Memory B cell (primary cell): ENCODE data around the gene PUM1.
A peak's percentile ranks its signal among the peaks of the same experiment; 100 is the strongest.
"Not testable (repeated sequence)": the region's sequence is repeated elsewhere in the genome, so short reads cannot be mapped to it uniquely, and the experiment has no call there.

Experiments
- ATAC-seq: fragments of 150-1000 bp; cut with Tn5 transposase; 2 replicates; pipeline ENCODE4 v1.10.0; 2021; ENCODE audit warnings: low read depth, mild to moderate bottlenecking, moderate library complexity
- DNase-seq, 2 donors: peaks; one replicate each; pipeline ENCODE4 v3.0.0; 2022; ENCODE audit warnings: low spot score in 2 of 2
- H3K27ac Mint-ChIP-seq: one replicate; pipeline ENCODE4 v1.8.0; 2022; ENCODE audit warnings: mild to moderate bottlenecking, moderate library complexity, mixed read lengths
- H3K27me3 Mint-ChIP-seq: one replicate; pipeline ENCODE4 v1.8.0; 2022; ENCODE audit warnings: mixed read lengths
- H3K36me3 Mint-ChIP-seq: one replicate; pipeline ENCODE4 v1.8.0; 2022; ENCODE audit warnings: mild to moderate bottlenecking, mixed read lengths
- H3K4me1 Mint-ChIP-seq: one replicate; pipeline ENCODE4 v1.8.0; 2022; ENCODE audit warnings: mixed read lengths
- H3K4me3 Mint-ChIP-seq: one replicate; pipeline ENCODE4 v1.8.0; 2022; ENCODE audit warnings: mild to moderate bottlenecking, moderate library complexity, mixed read lengths
- H3K9me3 Mint-ChIP-seq: one replicate; pipeline ENCODE4 v1.8.0; 2022; ENCODE audit warnings: mixed read lengths

The PUM1 gene

GRCh38 chr1:30982937-30983336, 82.6 kb downstream of the PUM1 start:
- Mint-ChIP-seq H3K27me3 (no peaks in the 10 kb centered on the region), H3K9me3 (no peaks in the 10 kb centered on the region), H3K27ac (peak overlapping the region; percentile 81), H3K4me3 (no peak overlapping the region), H3K36me3 (peaks cover 25% of the 10 kb centered on the region), H3K4me1 (peaks cover 5% of the 10 kb centered on the region)
- ATAC-seq = peak; percentile 72
- DNase-seq = no peak

GRCh38 chr1:30982431-30982830, 83.1 kb downstream of the PUM1 start:
- Mint-ChIP-seq H3K27me3 (no peaks in the 10 kb centered on the region), H3K4me1 (peaks cover 7% of the 10 kb centered on the region), H3K9me3 (no peaks in the 10 kb centered on the region), H3K27ac (peak overlapping the region; percentile 81), H3K4me3 (no peak overlapping the region), H3K36me3 (peaks cover 25% of the 10 kb centered on the region)
- DNase-seq (no peak), ATAC-seq (no peak)

- Mint-ChIP-seq H3K27ac (no peak overlapping the region), H3K36me3 (peaks cover 32% of the 10 kb centered on the region), H3K4me1 (peaks cover 18% of the 10 kb centered on the region), H3K4me3 (no peak overlapping the region), H3K27me3 (no peaks in the 10 kb centered on the region), H3K9me3 (no peaks in the 10 kb centered on the region)
- DNase-seq (no peak), ATAC-seq (no peak)
These were observed 84.3 kb downstream of the PUM1 start for GRCh38 chr1:30981172-30981571.

- no peaks in the 10 kb centered on the region for H3K27me3 Mint-ChIP-seq
- no peak for ATAC-seq
- DNase-seq = no peak
- peaks cover 40% of the 10 kb centered on the region for H3K36me3 Mint-ChIP-seq
- H3K9me3 Mint-ChIP-seq = no peaks in the 10 kb centered on the region
- H3K4me1 Mint-ChIP-seq = peaks cover 19% of the 10 kb centered on the region
- H3K4me3 Mint-ChIP-seq = no peak overlapping the region
- peak overlapping the region; percentile 85 for H3K27ac Mint-ChIP-seq
These were observed 88.0 kb downstream of the PUM1 start for GRCh38 chr1:30977511-30977910.

- H3K4me3 Mint-ChIP-seq = no peak overlapping the region
- no peak for DNase-seq
- no peaks in the 10 kb centered on the region for H3K27me3 Mint-ChIP-seq
- H3K36me3 Mint-ChIP-seq = peaks cover 39% of the 10 kb centered on the region
- H3K4me1 Mint-ChIP-seq = peaks cover 17% of the 10 kb centered on the region
- no peaks in the 10 kb centered on the region for H3K9me3 Mint-ChIP-seq
- no peak for ATAC-seq
- peak overlapping the region; percentile 85 for H3K27ac Mint-ChIP-seq
These were observed 88.4 kb downstream of the PUM1 start for GRCh38 chr1:30977105-30977504.

GRCh38 chr1:30976143-30976542, 89.4 kb downstream of the PUM1 start:
- peaks cover 38% of the 10 kb centered on the region for H3K36me3 Mint-ChIP-seq
- no peak overlapping the region for H3K4me3 Mint-ChIP-seq
- peaks cover 19% of the 10 kb centered on the region for H3K4me1 Mint-ChIP-seq
- H3K27ac Mint-ChIP-seq = peak overlapping the region; percentile 85
- no peak for DNase-seq
- no peaks in the 10 kb centered on the region for H3K9me3 Mint-ChIP-seq
- H3K27me3 Mint-ChIP-seq = no peaks in the 10 kb centered on the region
- ATAC-seq = peak; percentile 68

- H3K36me3 Mint-ChIP-seq = peaks cover 35% of the 10 kb centered on the region
These were observed 90.3 kb downstream of the PUM1 start for GRCh38 chr1:30975217-30975616.

GRCh38 chr1:30974536-30974935, 91.0 kb downstream of the PUM1 start:
- Mint-ChIP-seq H3K27me3 (no peaks in the 10 kb centered on the region), H3K4me1 (peaks cover 19% of the 10 kb centered on the region), H3K4me3 (no peak overlapping the region), H3K27ac (no peak overlapping the region), H3K9me3 (no peaks in the 10 kb centered on the region), H3K36me3 (peaks cover 31% of the 10 kb centered on the region)
- DNase-seq = no peak
- ATAC-seq = no peak

More at GRCh38 chr1:30975217-30975616, 90.3 kb downstream of the PUM1 start:
- Mint-ChIP-seq H3K27me3 (no peaks in the 10 kb centered on the region), H3K4me3 (no peak overlapping the region), H3K4me1 (peaks cover 19% of the 10 kb centered on the region), H3K27ac (no peak overlapping the region), H3K9me3 (no peaks in the 10 kb centered on the region)
- ATAC-seq (no peak), DNase-seq (no peak)

- Mint-ChIP-seq H3K36me3 (peaks cover 34% of the 10 kb centered on the region), H3K4me1 (peaks cover 16% of the 10 kb centered on the region)
- not testable (repeated sequence) for DNase-seq, H3K27ac Mint-ChIP-seq, ATAC-seq, H3K9me3 Mint-ChIP-seq, H3K4me3 Mint-ChIP-seq, H3K27me3 Mint-ChIP-seq
These were observed 93.2 kb downstream of the PUM1 start for GRCh38 chr1:30972349-30972748.

GRCh38 chr1:30971496-30971895, 94.0 kb downstream of the PUM1 start:
- ATAC-seq (no peak), DNase-seq (no peak)
- H3K27me3 Mint-ChIP-seq = no peaks in the 10 kb centered on the region
- H3K9me3 Mint-ChIP-seq = no peaks in the 10 kb centered on the region
- peaks cover 36% of the 10 kb centered on the region for H3K36me3 Mint-ChIP-seq
- no peak overlapping the region for H3K4me3 Mint-ChIP-seq
- H3K27ac Mint-ChIP-seq = no peak overlapping the region
- H3K4me1 Mint-ChIP-seq = peaks cover 9% of the 10 kb centered on the region

GRCh38 chr1:30969903-30970302, 95.6 kb downstream of the PUM1 start:
- DNase-seq (no peak), ATAC-seq (no peak)
- peak overlapping the region; percentile 38 for H3K27ac Mint-ChIP-seq
- H3K9me3 Mint-ChIP-seq = no peaks in the 10 kb centered on the region
- no peak overlapping the region for H3K4me3 Mint-ChIP-seq
- peaks cover 39% of the 10 kb centered on the region for H3K36me3 Mint-ChIP-seq
- no peaks in the 10 kb centered on the region for H3K27me3 Mint-ChIP-seq
- peaks cover 4% of the 10 kb centered on the region for H3K4me1 Mint-ChIP-seq

GRCh38 chr1:30968220-30968971, 97.1 kb downstream of the PUM1 start:
- Mint-ChIP-seq H3K9me3 (no peaks in the 10 kb centered on the region), H3K4me3 (no peak overlapping the region), H3K36me3 (peaks cover 36% of the 10 kb centered on the region), H3K4me1 (peaks cover 4% of the 10 kb centered on the region), H3K27me3 (no peaks in the 10 kb centered on the region), H3K27ac (peak overlapping the region; percentile 60)
- DNase-seq = no peak
- no peak for ATAC-seq

GRCh38 chr1:30966690-30967369, 98.7 kb downstream of the PUM1 start:
- no peak for DNase-seq
- ATAC-seq = no peak
- no peak overlapping the region for H3K4me3 Mint-ChIP-seq
- H3K4me1 Mint-ChIP-seq = peaks cover 2% of the 10 kb centered on the region
- peaks cover 40% of the 10 kb centered on the region for H3K36me3 Mint-ChIP-seq
- no peaks in the 10 kb centered on the region for H3K9me3 Mint-ChIP-seq
- no peaks in the 10 kb centered on the region for H3K27me3 Mint-ChIP-seq
- H3K27ac Mint-ChIP-seq = no peak overlapping the region

GRCh38 chr1:30965924-30966599, 99.5 kb downstream of the PUM1 start:
- ATAC-seq (no peak), DNase-seq (no peak)
- H3K27me3 Mint-ChIP-seq = no peaks in the 10 kb centered on the region
- H3K4me1 Mint-ChIP-seq = no peaks in the 10 kb centered on the region
- H3K36me3 Mint-ChIP-seq = peaks cover 41% of the 10 kb centered on the region
- peak overlapping the region; percentile 42 for H3K27ac Mint-ChIP-seq
- no peak overlapping the region for H3K4me3 Mint-ChIP-seq
- H3K9me3 Mint-ChIP-seq = no peaks in the 10 kb centered on the region
